ENCODE measurements around the gene CPA4. TPM values are rescaled to one million over a fixed set of nuclear protein-coding genes. Genes with fewer than 3 reads are reported as not detected.

The CPA4 gene
- total and polyA plus RNA-seq, 8 donors, result 0.12 to 0.90 TPM; not detected in 6

DNA sequence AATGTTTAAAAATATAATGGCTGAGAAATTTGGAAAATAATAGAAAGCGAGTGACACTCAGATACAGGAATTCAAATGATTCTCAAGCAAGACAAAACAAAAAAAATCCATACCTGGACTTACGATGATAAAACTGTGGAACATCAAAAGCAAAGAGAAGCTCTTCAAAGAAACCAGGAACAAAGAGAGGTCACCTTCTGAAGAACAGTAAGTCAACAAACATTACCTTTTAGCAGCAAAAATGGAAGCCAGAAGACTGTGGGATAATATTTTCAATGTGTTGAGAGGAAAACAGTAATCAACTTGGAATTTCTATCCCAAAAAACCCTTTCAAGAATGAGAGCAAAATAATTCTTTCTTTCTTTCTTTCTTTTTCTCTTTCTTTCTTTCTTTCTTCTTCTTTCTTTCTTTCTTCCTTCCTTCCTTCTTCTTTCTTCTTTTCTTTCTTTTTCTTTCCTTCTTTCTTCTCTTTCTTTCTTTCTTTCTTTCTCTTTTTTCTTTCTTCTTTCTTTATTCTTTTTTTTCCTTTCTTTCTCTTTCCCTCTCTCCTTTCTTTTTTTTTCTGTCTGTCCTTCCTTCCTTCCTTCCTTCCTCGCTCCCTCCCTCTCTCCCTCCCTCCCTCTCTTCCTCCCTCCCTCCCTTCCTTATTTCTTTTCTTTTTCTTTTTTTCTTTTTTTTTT is 49.9 kb downstream of the CPA4 start:
- TF ChIP-seq POLR2A (IDR thresholded peaks at IDR 0.05), result no peak
- intact Hi-C loops (cut with DNase I; ENCODE audit: low total_unique reads), result no loop called here
- Histone ChIP-seq H3K4me3 (no peak overlapping the region), H3K27ac (no peak overlapping the region), H3K9me3 (no peaks in the 10 kb centered on the region), H3K4me1 (no peaks in the 10 kb centered on the region), H3K27me3 (no peaks in the 10 kb centered on the region), H3K36me3 (no peaks in the 10 kb centered on the region)
- DNase-seq, result no peak
- 86 to 92% (median 90%) methylated on average over 3 of the region's 3 CpGs for WGBS, 5 donors

DNA sequence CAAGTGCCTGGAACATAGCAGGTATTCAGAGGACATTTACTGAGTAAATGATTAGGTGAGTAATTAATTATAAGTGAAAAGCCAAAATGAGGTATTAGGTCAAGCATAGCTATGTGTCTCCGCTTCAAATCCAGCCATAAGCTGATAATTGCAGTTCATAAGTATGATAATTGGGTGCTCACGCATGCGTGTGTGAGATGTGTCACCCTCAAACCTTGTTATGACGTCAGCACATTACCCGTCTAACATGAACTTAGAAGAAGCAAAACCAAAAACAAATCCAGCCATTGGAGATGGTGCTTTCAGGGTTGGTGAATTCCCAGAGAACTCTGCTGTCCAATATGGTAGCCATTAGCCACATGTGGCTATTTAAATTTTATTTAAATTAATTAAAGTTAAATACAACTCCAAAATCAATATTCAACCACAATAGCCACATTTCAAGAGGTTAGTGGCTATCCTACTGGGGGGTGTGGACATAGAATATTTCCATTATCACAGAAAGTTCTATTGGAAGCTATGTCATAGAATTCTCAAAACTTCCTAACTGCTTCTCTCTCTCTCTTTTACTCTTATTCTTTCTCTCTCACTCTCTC is 51.4 kb downstream of the CPA4 start, which contains the start of gene CPA5:
CPA5 (plus strand) TSS at position 546 of the 596 bp plus-strand sequence. CDS start 1,670 bp downstream, outside the sequence.
- DNase-seq, result no peak
- intact Hi-C loops (cut with DNase I; ENCODE audit: low total_unique reads), result no loop called here
- TF ChIP-seq POLR2AphosphoS5 (IDR thresholded peaks at IDR 0.05) (no peak), EP300 (IDR thresholded peaks at IDR 0.05) (no peak), POLR2A (IDR thresholded peaks at IDR 0.05) (no peak)
- TF ChIP-seq, protein P1, sequence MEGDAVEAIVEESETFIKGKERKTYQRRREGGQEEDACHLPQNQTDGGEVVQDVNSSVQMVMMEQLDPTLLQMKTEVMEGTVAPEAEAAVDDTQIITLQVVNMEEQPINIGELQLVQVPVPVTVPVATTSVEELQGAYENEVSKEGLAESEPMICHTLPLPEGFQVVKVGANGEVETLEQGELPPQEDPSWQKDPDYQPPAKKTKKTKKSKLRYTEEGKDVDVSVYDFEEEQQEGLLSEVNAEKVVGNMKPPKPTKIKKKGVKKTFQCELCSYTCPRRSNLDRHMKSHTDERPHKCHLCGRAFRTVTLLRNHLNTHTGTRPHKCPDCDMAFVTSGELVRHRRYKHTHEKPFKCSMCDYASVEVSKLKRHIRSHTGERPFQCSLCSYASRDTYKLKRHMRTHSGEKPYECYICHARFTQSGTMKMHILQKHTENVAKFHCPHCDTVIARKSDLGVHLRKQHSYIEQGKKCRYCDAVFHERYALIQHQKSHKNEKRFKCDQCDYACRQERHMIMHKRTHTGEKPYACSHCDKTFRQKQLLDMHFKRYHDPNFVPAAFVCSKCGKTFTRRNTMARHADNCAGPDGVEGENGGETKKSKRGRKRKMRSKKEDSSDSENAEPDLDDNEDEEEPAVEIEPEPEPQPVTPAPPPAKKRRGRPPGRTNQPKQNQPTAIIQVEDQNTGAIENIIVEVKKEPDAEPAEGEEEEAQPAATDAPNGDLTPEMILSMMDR (IDR thresholded peaks at IDR 0.05), result no peak
- no peaks in the 10 kb centered on the region for H3K36me3 ChIP-seq
- H3K9me3 ChIP-seq, result no peaks in the 10 kb centered on the region
- WGBS, 5 donors, result 92 to 96% (median 94%) methylated on average over 5 of the region's 5 CpGs
- H3K27ac ChIP-seq, result no peak within 1 kb of the TSS
- no peak within 1 kb of the TSS for H3K4me3 ChIP-seq
- no peaks in the 10 kb centered on the region for H3K4me1 ChIP-seq
- H3K27me3 ChIP-seq, result no peaks in the 10 kb centered on the region

DNA sequence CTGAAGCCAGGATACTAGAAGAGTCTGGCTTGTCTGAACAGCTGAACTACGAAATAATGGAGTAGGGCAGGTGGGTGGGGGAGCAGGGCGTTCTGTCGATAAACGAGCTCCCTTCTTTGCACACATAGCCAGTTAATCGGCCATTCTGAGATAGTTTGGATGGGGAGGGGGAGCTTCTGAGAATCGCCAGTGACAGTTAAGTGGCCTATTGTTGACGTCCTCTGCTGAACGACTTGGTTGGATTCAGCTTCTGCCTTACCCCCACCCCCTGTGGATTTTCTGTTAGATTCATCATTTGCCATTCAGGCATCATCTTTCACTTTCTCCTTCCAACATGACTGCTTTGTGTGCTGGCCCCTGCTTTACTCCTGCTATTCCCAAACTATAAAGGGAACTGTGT is 52.2 kb downstream of the CPA4 start:
- Histone ChIP-seq H3K36me3 (no peaks in the 10 kb centered on the region), H3K27me3 (no peaks in the 10 kb centered on the region), H3K4me1 (no peaks in the 10 kb centered on the region), H3K27ac (no peak overlapping the region), H3K9me3 (no peaks in the 10 kb centered on the region), H3K4me3 (no peak overlapping the region)
- TF ChIP-seq, protein P1 (IDR thresholded peaks at IDR 0.05), result no peak
- TF ChIP-seq POLR2A (IDR thresholded peaks at IDR 0.05) (no peak), EP300 (IDR thresholded peaks at IDR 0.05) (no peak), POLR2AphosphoS5 (IDR thresholded peaks at IDR 0.05) (no peak)
- 37 to 61% (median 50%) methylated on average over 8 of the region's 8 CpGs for WGBS, 5 donors
- intact Hi-C loops (cut with DNase I; ENCODE audit: low total_unique reads), result no loop called here
- no peak for DNase-seq

DNA sequence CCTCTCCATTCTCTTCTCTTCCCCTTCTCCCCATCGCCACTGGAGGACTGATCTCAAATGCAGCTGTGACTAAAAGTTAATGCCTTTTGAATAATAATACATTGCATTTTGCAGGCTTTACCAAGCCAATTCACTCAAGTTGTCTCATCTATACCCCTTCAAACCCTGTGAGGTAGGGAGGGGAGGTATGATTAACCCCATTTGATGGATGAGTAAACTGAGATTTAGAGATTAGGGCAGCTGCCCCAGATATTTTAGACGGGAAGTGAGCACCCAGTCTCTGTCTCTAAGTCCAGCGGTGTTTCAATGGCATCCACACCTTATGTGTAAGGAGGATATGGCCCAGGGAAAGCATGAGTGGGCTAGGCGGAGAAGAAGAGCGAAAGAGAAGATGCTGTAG is 52.8 kb downstream of the CPA4 start:
- no peaks in the 10 kb centered on the region for H3K9me3 ChIP-seq
- no peak overlapping the region for H3K4me3 ChIP-seq
- H3K36me3 ChIP-seq, result no peaks in the 10 kb centered on the region
- H3K4me1 ChIP-seq, result no peaks in the 10 kb centered on the region
- no peak for DNase-seq
- H3K27me3 ChIP-seq, result no peaks in the 10 kb centered on the region
- TF ChIP-seq, protein P1 (IDR thresholded peaks at IDR 0.05), result no peak
- TF ChIP-seq EP300 (IDR thresholded peaks at IDR 0.05), result no peak
- no peak for TF ChIP-seq POLR2AphosphoS5 (IDR thresholded peaks at IDR 0.05)
- TF ChIP-seq POLR2A (IDR thresholded peaks at IDR 0.05), result no peak
- 73 to 90% (median 85%) methylated on average over 4 to 5 of the region's 5 CpGs for WGBS, 5 donors
- intact Hi-C loops (cut with DNase I; ENCODE audit: low total_unique reads), result no loop called here
- no peak overlapping the region for H3K27ac ChIP-seq
